ENCODE measurements around the gene PGAP6.
A peak's percentile ranks its signal among the peaks of the same experiment; 100 is the strongest.

PGAP6 gene

GRCh38 chr16:397736-398332 lies 16.1 kb upstream of the PGAP6 start:
- DNase-seq (ENCODE audit: extremely low read depth, insufficient read length): peak; percentile 68

GRCh38 chr16:397135-397661 lies 15.4 kb upstream of the PGAP6 start, which contains the start of gene NME4:
NME4 (plus strand) TSS chr16:397199; CDS start chr16:397223, 24 bp downstream.
- TF ChIP-seq CTCF (IDR thresholded peaks at IDR 0.05; ENCODE audit: insufficient read depth, low read length, poor library complexity, severe bottlenecking): no peak
- DNase-seq (ENCODE audit: extremely low read depth, insufficient read length): no peak
- Histone ChIP-seq H3K4me3 (replicated peaks; ENCODE audit: low read depth, low read length) (peak within 1 kb of the TSS; percentile 68), H3K27me3 (replicated peaks; ENCODE audit: control insufficient read depth, insufficient read depth, low read length) (no peaks in the 10 kb centered on the region), H3K36me3 (ENCODE audit: control insufficient read depth, insufficient read depth, low read length) (no peaks in the 10 kb centered on the region; the same call in none of the 2 replicates)

More at GRCh38 chr16:397736-398332, 16.1 kb upstream of the PGAP6 start:
- peak; percentile 24 for TF ChIP-seq CTCF (IDR thresholded peaks at IDR 0.05; ENCODE audit: insufficient read depth, low read length, poor library complexity, severe bottlenecking)
- H3K36me3 ChIP-seq (ENCODE audit: control insufficient read depth, insufficient read depth, low read length): no peaks in the 10 kb centered on the region; the same call in none of the 2 replicates
- no peaks in the 10 kb centered on the region for H3K27me3 ChIP-seq (replicated peaks; ENCODE audit: control insufficient read depth, insufficient read depth, low read length)
- no peak overlapping the region for H3K4me3 ChIP-seq (replicated peaks; ENCODE audit: low read depth, low read length)

GRCh38 chr16:396605-397004 lies 14.8 kb upstream of the PGAP6 start:
- peak overlapping the region; percentile 68 for H3K4me3 ChIP-seq (replicated peaks; ENCODE audit: low read depth, low read length)
- no peaks in the 10 kb centered on the region for H3K27me3 ChIP-seq (replicated peaks; ENCODE audit: control insufficient read depth, insufficient read depth, low read length)
- no peak for DNase-seq (ENCODE audit: extremely low read depth, insufficient read length)
- no peaks in the 10 kb centered on the region; the same call in none of the 2 replicates for H3K36me3 ChIP-seq (ENCODE audit: control insufficient read depth, insufficient read depth, low read length)
- no peak for TF ChIP-seq CTCF (IDR thresholded peaks at IDR 0.05; ENCODE audit: insufficient read depth, low read length, poor library complexity, severe bottlenecking)

- Histone ChIP-seq H3K4me3 (replicated peaks; ENCODE audit: low read depth, low read length) (peak overlapping the region; percentile 68; the same call in 1 of the 2 replicates), H3K27me3 (replicated peaks; ENCODE audit: control insufficient read depth, insufficient read depth, low read length) (no peaks in the 10 kb centered on the region), H3K36me3 (ENCODE audit: control insufficient read depth, insufficient read depth, low read length) (no peaks in the 10 kb centered on the region; the same call in none of the 2 replicates)
- DNase-seq (ENCODE audit: extremely low read depth, insufficient read length): no peak
- no peak for TF ChIP-seq CTCF (IDR thresholded peaks at IDR 0.05; ENCODE audit: insufficient read depth, low read length, poor library complexity, severe bottlenecking)
These were observed 14.4 kb upstream of the PGAP6 start for GRCh38 chr16:396199-396598.

- no peak for TF ChIP-seq CTCF (IDR thresholded peaks at IDR 0.05; ENCODE audit: insufficient read depth, low read length, poor library complexity, severe bottlenecking)
These were observed 10.8 kb upstream of the PGAP6 start for GRCh38 chr16:392450-393030.

More at GRCh38 chr16:392450-393030, 10.8 kb upstream of the PGAP6 start:
- Histone ChIP-seq H3K36me3 (ENCODE audit: control insufficient read depth, insufficient read depth, low read length) (no peaks in the 10 kb centered on the region), H3K4me3 (replicated peaks; ENCODE audit: low read depth, low read length) (no peak overlapping the region), H3K27me3 (replicated peaks; ENCODE audit: control insufficient read depth, insufficient read depth, low read length) (no peaks in the 10 kb centered on the region)
- no peak for DNase-seq (ENCODE audit: extremely low read depth, insufficient read length)
